ENCODE results near the gene SALL4.

- TF ChIP-seq CTCF (IDR thresholded peaks at IDR 0.05) (no peak), POLR2A (IDR thresholded peaks at IDR 0.05) (no peak)
Observed at GRCh38 chr20:51760905-51761546, 41.3 kb downstream of the SALL4 start.

Data from upper lobe of left lung (tissue), 4 donors.